HG02938 (cell line): ENCODE measurements around the gene PTTG1IP.

Experiments used
- ATAC-seq: cut with Tn5 transposase; IDR thresholded peaks from one replicate; pipeline ENCODE4 v1.9.1; 2021; ENCODE audit warnings: mild to moderate bottlenecking, moderate library complexity; ENCODE audit not compliant: unreplicated experiment

Gene PTTG1IP

DNA sequence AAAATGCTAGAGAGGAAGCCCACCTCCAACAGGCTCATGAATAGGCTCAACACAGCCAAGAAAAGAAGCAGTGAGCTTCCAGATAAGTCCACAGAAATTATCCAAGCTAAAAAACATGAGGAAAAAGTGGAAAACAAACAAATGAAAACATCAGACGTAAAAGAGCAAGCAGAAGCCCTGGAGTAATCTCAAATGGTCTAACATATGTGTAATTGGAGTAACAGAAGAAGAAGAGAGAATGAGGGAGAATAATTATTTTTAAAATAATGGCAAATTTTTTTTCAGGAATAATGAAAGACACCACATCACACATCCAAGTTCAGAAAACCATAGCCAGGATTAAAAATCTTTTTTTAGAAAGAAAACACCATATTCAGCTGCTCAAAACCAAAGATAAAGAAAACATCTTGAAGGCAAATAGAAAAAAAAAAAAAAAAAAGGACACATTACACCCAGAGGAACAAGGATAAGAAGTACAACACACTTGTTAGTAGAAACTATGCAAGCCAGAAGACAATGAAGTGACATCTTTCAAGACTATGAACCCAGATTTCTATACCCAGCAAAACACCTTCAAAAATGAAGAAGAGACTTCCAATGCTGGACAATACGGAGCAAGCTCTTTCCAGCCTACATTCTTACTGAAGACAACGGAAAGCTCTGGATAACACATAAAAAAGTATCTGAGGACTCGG is 45.0 kb downstream of the PTTG1IP start:
- no peak for ATAC-seq

DNA sequence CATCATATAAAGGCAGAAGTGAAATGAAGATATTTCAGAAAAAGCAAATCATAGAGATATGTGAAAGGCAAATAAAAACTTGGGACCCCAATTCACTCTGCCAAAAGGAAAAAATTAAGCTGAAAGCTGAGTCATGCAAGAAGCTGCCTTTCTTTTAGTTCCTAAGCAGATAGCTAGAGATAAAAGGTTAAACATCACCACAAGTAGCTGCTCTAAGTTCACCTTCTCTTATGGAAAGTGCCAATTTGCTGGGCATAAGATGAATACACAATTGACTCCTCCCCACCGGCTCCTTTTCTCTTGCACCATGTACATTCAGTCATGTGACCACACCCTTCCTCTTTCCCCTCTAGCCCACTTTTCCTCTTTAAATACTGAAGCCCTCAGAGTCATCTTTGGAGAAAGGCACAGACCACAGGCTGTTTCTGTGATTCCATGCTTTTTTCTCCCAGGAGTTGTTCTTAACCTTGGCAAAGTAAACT is 50.3 kb downstream of the PTTG1IP start:
- no peak for ATAC-seq

DNA sequence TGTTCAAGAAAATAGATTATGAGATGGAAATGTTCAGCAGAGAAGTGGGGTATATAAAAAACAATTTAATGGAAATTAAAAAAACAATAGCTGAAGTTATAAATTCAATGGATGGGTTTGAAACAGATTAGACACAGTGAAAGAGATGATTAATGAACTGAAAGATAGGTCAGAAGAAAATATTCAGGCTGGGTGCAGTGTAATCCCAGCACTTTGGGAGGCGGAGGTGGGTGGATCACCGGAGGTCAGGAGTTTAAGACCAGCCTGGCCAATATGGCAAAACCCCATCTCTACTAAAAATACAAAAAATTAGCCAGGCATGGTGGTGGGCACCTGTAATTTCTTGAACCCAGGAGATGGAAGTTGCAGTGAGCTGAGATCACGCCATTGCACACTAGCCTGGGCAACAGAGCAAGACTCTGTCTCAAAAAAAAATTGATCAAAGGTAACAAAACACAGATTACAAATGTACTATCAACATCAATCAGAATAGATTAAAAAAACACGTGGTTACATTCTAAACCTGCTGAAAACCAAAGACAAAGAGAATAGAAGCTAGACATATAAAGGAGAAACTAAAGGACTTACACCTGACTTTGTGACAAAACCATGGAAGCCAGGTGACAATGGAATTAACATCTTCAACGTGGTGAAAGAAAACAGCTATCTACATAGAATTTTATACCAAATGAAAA is 50.9 kb downstream of the PTTG1IP start:
- ATAC-seq, result no peak

DNA sequence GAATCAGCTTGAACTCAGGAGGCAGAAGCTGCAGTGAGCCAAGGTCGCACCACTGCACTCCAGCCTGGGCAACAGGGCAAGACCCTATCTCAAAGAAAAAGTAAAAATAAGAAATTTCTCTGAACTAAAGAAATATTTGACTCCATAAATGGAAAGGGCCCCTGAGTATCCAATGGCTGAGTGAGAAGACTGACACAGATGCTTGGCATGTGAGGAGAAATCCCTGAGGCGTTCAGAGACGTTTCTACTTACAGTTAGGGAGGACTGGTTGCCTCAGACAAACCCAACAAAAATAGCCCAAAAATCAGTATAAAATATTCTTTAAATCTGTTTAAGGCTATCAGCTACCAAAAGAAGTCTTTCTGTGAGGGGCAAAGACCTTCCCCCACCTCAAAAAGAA is 52.6 kb downstream of the PTTG1IP start:
- ATAC-seq, result no peak

DNA sequence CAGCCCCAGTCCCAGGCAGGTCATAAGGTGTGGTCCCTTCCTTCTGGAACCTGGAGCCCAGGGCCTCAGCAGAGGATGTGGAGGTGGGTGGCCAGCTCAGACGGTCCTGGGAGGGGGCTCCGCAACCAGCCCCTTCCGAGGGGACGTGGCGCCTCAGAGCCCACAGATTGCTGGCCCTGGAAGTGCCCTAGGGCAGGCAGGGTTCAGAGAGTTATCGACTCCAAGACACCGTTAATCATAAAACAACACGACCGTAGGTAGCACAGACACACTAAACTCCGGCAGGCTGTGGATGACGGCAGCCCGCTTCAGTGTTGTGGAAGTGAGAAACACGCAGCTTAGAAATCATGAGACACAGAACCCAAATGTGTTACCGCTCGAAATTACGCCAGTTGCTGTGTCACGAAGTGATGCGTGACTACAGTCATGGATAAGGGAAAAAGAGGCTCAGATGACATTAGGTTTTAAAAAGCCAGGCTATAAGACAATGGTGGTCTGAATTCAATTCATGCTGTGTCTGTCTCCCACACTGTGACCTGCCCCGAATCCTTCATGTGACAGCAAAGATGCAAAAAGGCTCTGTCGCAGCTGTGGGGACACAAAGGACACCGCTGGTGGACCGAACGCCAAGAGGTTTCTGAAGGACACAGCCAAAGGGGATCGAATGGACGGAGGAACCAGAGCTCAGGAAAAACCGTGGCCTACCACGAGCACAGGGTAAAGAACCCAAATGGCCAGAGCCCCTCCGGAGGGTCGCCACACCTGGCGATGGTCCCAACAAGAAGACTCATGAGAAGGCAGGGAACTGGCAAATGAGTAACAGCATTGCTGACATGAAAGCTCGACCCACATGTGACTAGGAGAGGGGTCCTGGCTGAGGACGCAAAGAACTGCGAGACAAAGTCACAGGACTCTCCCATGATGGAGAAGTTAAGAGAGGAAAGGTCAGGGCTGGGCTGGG is 53.9 kb downstream of the PTTG1IP start:
- no peak for ATAC-seq

DNA sequence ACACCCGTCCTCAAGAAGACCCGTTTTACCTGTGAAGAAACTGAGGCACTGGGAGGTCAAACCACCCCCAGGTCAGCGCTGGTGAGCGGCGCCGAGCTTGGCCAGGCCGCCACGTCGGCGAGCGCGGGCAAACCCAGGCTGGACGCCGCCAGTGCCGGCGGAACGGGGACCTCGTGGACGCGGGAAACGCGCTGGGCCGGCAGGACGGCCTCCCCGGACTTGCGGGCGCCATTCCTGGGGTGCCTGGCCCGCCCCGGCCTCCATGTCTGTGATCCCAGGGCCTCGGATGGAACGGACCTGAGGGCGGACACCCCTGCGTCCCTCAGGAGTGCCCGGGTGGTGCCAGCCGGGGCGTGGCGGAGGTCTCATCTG is 54.9 kb downstream of the PTTG1IP start:
- ATAC-seq, result no peak

DNA sequence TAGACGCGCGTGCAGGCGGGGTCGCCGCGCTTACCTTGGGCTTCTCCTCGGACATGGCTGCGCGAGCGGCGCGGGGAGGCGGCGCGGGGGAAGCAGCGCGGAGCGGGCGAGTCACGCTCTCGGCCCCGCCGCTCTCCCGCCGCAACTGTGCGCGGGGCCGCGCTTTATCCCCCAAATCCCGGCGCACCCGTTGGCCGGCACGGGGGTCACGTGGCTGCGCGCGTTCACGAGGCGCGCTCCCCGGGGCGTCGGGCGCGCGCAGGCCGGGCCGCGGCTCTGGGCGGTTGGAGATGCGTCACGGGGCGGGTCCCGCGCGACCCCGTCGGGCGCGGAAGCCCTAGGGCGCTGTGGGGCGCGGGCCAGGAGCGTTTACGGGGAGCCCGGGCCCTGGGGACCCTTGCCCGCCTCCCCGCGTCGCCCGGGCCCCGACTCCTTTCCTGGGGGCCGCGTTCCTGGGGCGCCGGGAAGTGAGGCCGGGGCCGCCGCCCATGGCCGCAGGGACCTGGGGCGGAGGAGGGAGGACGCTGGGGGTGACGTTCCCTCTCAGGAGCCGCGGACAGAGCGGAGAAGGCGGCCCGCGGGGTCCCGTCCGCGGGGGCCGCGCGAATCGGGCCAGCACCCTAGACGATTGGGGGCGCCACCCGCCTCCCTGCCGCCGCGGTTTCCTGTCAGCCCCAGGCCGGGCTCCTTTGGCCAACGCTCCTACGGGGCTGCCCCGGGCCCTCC is 55.4 kb downstream of the PTTG1IP start, which contains the start of gene SUMO3:
TSS of gene SUMO3 (minus strand) at position 149 of the 726 bp plus-strand sequence. CDS start at position 55, 94 bp downstream.
- peak; percentile 49 for ATAC-seq

DNA sequence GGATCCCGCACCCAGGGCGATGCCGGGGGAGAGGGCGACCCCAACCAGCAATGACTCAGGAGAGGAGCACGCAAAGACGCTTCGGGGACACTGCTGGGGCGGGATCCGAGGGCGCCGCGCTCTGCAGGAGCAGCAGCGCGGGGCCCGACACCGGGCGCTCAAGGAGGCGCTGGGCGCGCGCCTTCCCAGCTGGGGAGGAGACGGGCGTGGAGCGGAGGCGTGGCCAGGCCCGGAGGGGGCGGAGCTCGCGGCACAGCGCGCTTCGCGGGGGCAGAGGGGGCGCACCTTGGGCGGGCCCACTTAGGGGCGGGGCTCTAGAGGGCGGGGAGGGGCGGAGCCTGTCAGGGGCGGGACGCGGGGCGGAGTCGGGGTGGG is 56.0 kb downstream of the PTTG1IP start:
- peak; percentile 60 for ATAC-seq

DNA sequence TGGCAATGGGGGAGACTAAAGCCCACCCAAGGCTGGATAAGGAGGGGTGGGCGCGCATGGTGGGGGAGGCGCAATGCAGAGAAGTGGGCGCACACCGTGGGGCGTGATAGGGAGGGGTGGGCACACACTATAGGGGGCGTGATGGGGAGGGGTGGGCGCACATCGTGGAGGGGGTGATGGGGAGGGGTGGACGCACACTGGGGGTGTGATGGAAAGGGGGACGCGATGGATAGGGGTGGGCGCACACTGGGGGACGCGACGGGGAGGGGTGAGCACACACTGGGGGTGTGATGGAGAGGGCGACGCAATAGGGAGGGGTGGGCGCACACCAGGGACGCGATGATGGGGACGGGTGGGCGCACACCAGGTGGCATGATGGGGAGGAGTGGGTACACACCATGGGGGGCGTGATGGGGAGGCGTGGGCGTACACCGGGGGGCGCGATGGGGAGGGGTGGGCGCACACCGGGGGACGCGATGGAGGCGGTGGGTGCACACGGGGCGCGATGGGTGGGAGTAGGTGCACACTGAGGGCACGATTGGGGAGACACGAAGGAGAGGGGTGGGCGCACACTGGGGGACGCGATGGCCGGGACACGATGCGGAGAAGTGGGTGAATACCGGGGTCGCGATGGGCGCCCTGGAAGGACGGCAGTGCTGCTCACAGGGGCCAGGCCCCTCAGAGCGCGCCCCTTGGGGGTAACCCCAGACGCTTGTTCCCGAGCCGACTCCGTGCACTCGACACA is 56.6 kb downstream of the PTTG1IP start:
- ATAC-seq, result peak; percentile 3

DNA sequence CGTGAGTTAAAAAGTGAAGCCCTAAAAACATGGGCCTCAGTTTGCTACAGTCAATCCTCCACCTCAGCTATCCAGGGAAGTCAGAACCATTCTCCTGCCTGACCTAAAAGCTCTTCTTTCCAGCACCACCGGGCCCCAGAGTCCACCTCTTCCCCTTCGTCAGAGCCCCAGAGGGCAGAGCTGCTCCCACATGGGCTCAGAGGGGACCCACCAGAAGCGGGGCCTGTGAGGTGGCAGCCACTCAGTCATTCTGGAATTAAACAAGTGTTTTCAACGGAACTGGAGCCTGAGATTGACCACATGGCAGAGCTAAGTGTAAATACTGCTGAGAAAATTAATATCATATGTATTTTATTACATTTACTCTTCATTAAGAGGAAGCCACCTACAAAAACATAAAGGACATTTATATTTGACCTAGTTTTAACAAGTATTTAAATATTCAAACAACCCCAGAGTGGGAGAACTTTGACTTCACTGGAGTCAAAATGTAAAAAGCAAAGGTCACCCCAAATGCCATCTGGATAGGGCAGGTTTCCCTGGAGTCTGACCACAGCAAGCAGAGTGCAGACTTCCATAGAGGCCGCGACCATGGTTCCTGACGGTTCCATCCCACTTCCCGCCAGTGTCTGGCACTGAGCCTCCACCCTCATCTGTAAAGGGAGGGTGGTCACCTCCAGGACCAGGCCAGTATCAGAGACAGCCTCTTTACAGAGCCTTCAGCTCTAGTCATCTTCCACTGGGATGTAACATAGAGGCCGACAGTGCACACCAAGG is 57.5 kb downstream of the PTTG1IP start:
- ATAC-seq, result no peak

DNA sequence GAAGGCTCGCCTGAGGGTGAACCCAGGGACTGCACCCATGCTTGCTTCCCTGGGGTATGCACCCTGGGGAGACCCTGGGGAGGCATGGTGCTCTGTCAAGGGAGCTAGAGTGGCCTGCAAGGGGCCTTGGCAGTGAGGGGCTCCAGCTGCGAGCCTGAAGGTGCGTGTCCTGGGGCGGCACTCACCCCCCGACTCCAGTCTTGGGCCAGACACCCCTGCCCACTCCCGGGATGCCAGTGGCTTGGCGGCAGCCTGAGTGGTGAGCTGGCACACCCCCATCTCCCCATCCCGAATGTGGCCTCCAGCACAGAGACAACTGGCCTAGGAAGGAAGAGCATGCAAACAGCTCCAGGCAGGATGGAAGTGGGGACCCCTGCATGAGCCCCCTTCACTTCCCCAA is 58.3 kb downstream of the PTTG1IP start:
- no peak for ATAC-seq

DNA sequence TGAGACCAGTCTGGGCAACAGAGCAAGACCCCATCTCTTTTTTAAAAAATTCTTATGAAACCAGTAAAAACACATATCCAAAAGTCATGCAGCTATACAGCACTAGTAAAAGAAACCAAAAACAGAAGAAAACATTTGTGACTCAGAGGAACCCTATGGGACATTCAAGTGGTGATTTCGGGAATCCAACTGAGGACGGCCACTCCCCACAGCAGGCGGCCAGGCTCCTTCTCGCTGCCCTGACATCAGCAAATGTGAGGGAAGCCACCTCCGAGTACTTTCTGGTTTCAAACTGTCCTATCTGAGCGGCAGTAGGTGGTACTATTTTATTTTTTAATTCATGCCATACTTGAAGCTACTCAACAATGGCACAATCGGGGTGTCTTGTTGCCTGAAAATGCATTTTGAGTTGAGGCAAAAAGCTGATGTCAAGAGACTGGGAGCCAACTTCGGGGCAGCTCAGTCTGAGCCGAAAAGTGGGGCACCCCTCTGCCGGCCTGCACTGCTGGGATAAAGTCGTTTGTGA is 58.9 kb downstream of the PTTG1IP start:
- no peak for ATAC-seq

DNA sequence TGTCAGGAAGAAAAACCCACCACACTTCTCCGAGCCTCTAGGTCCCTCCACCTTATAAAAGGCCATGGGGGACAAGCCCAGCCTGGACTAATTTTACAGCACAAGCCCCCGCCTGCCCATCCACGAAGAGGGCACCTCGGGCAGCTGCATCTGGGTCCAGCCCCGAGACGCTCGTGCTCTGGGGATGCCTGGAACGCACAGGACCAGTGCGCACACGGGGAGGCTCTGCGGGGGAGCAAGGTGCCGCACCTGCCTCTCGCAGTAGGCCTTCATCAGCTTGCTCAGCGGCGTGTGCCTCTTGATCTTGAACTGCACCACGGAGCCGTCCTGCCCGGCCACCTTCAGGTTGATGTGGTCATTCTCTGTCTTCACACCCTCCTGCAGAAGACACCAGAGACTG is 59.8 kb downstream of the PTTG1IP start:
- ATAC-seq, result no peak

DNA sequence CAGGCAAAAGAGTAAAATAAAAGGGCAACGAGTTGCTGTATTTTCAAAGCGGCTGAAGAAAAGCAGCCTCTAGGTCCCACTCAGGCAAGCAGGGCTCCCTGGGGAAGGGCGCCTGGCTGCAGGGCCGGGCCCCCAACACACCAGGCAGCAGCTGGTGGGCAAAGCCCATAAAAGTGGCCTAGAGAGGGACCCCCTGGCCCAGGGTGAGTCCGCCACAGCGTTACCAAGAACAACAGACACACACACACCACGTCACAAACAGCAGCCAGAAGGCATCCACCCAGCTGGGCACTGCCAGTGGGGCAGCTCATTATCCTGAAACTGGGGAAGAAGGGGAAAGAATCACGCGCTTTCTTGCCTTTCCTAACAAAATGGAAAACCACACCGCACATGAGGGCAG is 60.3 kb downstream of the PTTG1IP start:
- no peak for ATAC-seq

DNA sequence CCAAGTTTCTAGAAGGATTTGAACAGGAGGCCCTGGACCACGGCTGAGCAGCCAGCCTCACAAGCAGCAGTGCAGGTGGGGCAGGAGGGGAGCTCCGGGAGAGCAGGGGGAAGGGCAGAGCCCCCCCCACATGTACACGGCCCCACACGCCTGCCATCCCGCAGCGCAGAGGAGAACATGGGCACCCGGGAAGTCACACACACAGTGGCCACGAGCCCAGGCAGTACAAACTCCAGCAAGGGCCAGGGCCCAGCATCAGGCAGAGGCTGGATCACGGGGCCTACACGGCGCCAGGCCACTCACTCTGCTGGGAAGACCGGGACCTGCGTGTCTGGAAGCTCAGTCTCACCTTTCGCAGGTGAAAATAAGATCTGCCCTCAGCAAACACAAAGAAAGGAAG is 60.9 kb downstream of the PTTG1IP start:
- ATAC-seq, result no peak

DNA sequence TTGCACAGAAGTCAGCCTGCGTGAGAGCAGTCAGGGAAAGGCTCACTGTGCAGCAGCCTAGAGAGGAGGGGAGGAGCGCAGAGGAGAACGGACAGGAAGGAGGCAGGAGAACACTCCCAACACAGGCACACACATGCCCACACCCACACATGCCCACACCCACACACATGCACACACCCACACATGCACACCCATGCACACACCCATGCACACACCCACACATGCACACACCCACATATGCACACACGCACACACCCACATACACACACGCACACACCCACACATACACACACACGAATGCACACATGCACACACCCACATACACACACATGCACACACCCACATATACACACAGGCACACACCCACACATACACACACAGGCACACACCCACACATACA is 62.7 kb downstream of the PTTG1IP start:
- no peak for ATAC-seq

DNA sequence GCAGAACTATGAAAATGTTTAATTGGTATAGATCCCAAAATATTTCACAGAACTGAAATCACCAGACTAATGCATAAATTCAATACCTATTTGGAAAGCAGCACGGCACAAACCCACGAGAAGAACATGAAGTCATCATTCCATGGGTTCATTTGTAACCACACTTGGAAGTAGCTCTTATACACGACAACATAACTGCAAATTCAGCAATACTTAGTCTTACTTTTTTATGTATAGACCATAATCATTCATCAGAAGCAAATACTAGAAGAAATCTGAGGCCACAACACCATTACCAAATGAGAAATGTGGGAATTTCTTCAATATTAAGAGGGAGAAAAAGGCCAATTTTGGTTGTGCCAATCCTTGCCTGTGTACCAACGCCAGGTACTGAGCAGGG is 67.6 kb downstream of the PTTG1IP start:
- no peak for ATAC-seq

DNA sequence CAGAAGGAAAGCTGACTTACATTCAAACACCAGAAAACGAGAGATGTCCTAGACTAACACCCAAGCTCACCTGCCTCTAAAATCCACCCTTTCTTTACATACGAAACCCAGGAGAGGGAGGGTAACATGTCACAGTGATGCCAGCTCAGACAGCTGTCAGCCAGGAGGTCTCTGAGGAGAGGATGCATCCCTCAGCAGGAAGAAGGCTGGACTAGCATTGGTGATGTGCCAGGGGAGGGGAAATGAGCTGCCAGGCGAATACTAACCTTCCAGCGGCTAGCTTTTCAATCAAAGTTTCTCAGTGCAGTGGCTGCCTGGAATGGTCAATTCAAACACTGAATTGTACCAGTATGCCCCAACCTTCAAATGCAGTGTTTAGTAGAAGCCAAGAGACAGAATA is 68.3 kb downstream of the PTTG1IP start:
- ATAC-seq, result no peak

DNA sequence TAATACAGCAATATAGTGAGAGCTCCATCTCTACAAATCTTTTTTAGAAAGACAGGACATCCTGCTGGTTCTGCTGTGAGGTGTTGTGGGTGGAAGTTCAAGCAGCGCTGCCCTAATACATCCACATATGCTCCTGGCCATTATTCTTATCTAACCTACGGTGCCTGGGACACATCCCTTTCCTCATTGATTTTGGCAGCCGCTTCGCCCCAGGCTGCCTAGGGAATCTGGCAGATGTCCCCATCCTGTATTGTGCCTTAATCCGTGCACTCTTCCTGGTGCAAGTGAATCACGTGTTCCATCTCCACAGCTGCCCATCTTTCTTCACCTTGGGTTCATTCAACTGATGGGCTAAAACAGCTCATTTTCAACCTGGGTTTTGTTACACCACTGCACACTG is 68.7 kb downstream of the PTTG1IP start:
- no peak for ATAC-seq
